ENCODE results near the gene PPP2R3A.
A peak's percentile ranks its signal among the peaks of the same experiment; 100 is the strongest.
"Not testable (repeated sequence)": the region's sequence is repeated elsewhere in the genome, so short reads cannot be mapped to it uniquely, and the experiment has no call there.

Gene PPP2R3A

DNA sequence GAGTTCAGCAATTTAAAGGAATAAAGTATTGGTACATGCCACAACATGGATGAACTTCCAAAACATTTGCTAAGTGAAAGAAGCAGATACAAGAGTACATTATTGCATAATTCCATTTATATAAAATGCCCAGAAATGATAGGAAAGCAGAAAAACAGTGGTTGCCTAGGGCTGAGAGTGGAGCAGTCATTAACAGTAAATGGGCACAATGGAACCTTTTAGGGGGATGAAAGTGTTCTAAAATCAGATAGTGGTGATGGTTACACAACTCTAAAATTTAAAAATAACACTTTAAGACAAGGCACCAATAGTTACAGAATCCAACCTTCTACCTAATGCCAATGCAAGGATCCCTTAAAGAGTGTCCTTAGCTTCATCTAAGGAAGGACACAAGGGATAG, 196.0 kb downstream of the PPP2R3A start:
- no peak overlapping the region for H3K4me2 ChIP-seq (ENCODE audit: low read length, poor library complexity, severe bottlenecking)
- no peak overlapping the region for H2BK120ac ChIP-seq (ENCODE audit: low read depth, low read length)
- no peak overlapping the region for H2BK15ac ChIP-seq (ENCODE audit: low read depth, poor library complexity, severe bottlenecking)
- no peak overlapping the region for H3K9ac ChIP-seq (ENCODE audit: low read length)
- no peak overlapping the region for H4K8ac ChIP-seq (ENCODE audit: low read length)
- H3K23ac ChIP-seq (ENCODE audit: low read length in 2 of 2), result no peak overlapping the region
- no peak overlapping the region for H2BK12ac ChIP-seq (ENCODE audit: low read length in 2 of 2)
- DNase-seq, result no peak
- H3K9me3 ChIP-seq (ENCODE audit: control insufficient read depth, low read length), result no peaks in the 10 kb centered on the region
- H3K36me3 ChIP-seq (ENCODE audit: control insufficient read depth in 1 of 2, insufficient read depth in 2 of 2, low read depth in 1 of 2, low read length in 2 of 2), result no peaks in the 10 kb centered on the region
- H3K4ac ChIP-seq (ENCODE audit: low read depth in 1 of 2, low read length in 2 of 2), result no peak overlapping the region
- H2AK5ac ChIP-seq (ENCODE audit: low read length, severe bottlenecking), result no peak overlapping the region
- H3K4me1 ChIP-seq (ENCODE audit: control insufficient read depth, insufficient read depth, low read depth, low read length), result peaks cover 4% of the 10 kb centered on the region
- no peaks in the 10 kb centered on the region for H3K79me1 ChIP-seq (replicated peaks; ENCODE audit: low read length, poor library complexity, severe bottlenecking)
- no peaks in the 10 kb centered on the region for H3K27me3 ChIP-seq (ENCODE audit: control insufficient read depth in 1 of 2, insufficient read depth in 1 of 2, low read length in 2 of 2)
- H3K27ac ChIP-seq (ENCODE audit: low read length, poor library complexity, severe bottlenecking), result no peak overlapping the region
- no peak overlapping the region for H2AFZ ChIP-seq (ENCODE audit: low read depth, low read length)
- H2BK5ac ChIP-seq (ENCODE audit: low read depth, low read length, poor library complexity, severe bottlenecking), result no peak overlapping the region
- no peak overlapping the region for H3K4me3 ChIP-seq (ENCODE audit: insufficient read depth in 1 of 2, low read depth in 1 of 2, low read length in 2 of 2)
- H3K18ac ChIP-seq (ENCODE audit: low read depth in 1 of 2, low read length in 2 of 2), result no peak overlapping the region
- no peak overlapping the region for H4K91ac ChIP-seq (ENCODE audit: low read length)
- H3K14ac ChIP-seq (ENCODE audit: low read length in 2 of 2), result no peak overlapping the region

DNA sequence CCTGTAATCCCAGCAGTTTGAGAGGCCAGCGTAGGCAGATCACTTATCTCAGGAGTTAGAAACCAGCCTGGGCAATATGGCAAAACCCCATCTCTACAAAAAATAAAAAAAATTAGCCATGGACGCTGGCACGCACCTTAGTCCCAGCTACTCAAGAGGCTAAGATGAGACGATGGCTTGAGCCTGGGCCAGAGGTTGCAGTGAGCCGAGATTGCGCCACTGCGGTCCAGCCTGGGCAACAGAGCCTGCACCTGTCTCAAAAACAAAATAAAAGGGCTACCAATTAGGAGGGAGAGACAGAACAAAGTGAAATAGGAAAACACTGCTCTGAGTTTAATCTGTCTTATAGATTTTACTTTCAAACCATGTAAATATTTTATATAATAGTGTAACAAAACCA, 196.8 kb downstream of the PPP2R3A start:
- Histone ChIP-seq H4K8ac (ENCODE audit: low read length) (no peak overlapping the region), H3K9me3 (ENCODE audit: control insufficient read depth, low read length) (no peaks in the 10 kb centered on the region), H3K4me3 (ENCODE audit: insufficient read depth in 1 of 2, low read depth in 1 of 2, low read length in 2 of 2) (no peak overlapping the region), H3K18ac (ENCODE audit: low read depth in 1 of 2, low read length in 2 of 2) (no peak overlapping the region), H2AK5ac (ENCODE audit: low read length, severe bottlenecking) (no peak overlapping the region), H4K91ac (ENCODE audit: low read length) (no peak overlapping the region), H3K36me3 (ENCODE audit: control insufficient read depth in 1 of 2, insufficient read depth in 2 of 2, low read depth in 1 of 2, low read length in 2 of 2) (no peaks in the 10 kb centered on the region), H3K79me1 (replicated peaks; ENCODE audit: low read length, poor library complexity, severe bottlenecking) (no peaks in the 10 kb centered on the region), H2BK120ac (ENCODE audit: low read depth, low read length) (no peak overlapping the region), H3K9ac (ENCODE audit: low read length) (no peak overlapping the region), H3K4me2 (ENCODE audit: low read length, poor library complexity, severe bottlenecking) (no peak overlapping the region), H2BK15ac (ENCODE audit: low read depth, poor library complexity, severe bottlenecking) (no peak overlapping the region), H3K4me1 (ENCODE audit: control insufficient read depth, insufficient read depth, low read depth, low read length) (peaks cover 2% of the 10 kb centered on the region), H3K4ac (ENCODE audit: low read depth in 1 of 2, low read length in 2 of 2) (no peak overlapping the region), H2BK12ac (ENCODE audit: low read length in 2 of 2) (no peak overlapping the region), H3K27ac (ENCODE audit: low read length, poor library complexity, severe bottlenecking) (no peak overlapping the region), H2AFZ (ENCODE audit: low read depth, low read length) (no peak overlapping the region), H3K27me3 (ENCODE audit: control insufficient read depth in 1 of 2, insufficient read depth in 1 of 2, low read length in 2 of 2) (no peaks in the 10 kb centered on the region), H3K14ac (ENCODE audit: low read length in 2 of 2) (no peak overlapping the region), H2BK5ac (ENCODE audit: low read depth, low read length, poor library complexity, severe bottlenecking) (no peak overlapping the region), H3K23ac (ENCODE audit: low read length in 2 of 2) (no peak overlapping the region)
- no peak for DNase-seq
- WGBS, result 99% methylated on average over 6 of the region's 7 CpGs

DNA sequence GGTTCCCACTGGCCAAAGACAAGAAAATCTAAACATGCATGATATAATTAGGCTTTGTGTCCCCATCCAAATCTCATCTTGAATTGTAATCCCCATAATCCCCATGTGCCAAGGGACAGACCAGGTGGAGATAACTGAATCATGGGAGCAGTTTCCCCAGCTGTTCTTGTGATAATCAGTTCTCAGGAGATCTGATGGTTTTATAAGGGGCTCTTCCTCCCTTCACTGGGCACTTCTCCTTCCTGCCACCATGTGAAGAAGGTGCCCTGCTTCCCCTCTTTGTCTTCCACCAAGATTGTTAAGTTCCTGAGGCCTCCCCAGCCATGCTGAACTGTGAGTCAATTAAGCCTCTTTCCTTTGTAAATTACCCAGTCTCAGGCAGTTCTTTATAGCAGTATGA, 198.1 kb downstream of the PPP2R3A start:
- H2BK5ac ChIP-seq (ENCODE audit: low read depth, low read length, poor library complexity, severe bottlenecking); H2AK5ac ChIP-seq (ENCODE audit: low read length, severe bottlenecking): not testable (repeated sequence)

DNA sequence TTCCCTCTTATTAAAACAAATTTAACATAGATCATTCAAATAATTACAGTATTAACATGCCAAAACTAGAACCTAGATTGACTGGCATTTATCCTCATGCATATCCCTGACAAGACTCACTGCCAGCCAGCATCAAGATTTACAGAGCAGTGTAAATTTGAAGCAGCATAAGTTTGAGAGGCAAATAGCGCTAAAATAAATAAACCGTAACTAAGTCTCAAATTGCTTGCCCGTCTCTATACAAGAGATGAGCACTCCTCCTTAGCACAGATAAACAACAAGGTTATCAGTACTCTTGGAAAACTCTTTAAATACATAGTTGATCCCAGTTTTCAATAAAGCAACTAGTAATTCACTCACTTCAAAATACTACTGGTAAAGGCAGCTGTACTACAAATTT, 201.0 kb downstream of the PPP2R3A start:
- H3K36me3 ChIP-seq (ENCODE audit: control insufficient read depth in 1 of 2, insufficient read depth in 2 of 2, low read depth in 1 of 2, low read length in 2 of 2), result no peaks in the 10 kb centered on the region
- 75% methylated on average over 3 of the region's 3 CpGs for WGBS
- H3K79me1 ChIP-seq (replicated peaks; ENCODE audit: low read length, poor library complexity, severe bottlenecking), result no peaks in the 10 kb centered on the region
- no peak overlapping the region for H2BK12ac ChIP-seq (ENCODE audit: low read length in 2 of 2)
- H3K23ac ChIP-seq (ENCODE audit: low read length in 2 of 2), result no peak overlapping the region
- H3K27ac ChIP-seq (ENCODE audit: low read length, poor library complexity, severe bottlenecking), result no peak overlapping the region
- H3K14ac ChIP-seq (ENCODE audit: low read length in 2 of 2), result no peak overlapping the region
- H3K4me2 ChIP-seq (ENCODE audit: low read length, poor library complexity, severe bottlenecking), result no peak overlapping the region
- no peaks in the 10 kb centered on the region for H3K9me3 ChIP-seq (ENCODE audit: control insufficient read depth, low read length)
- peak; percentile 32 for DNase-seq
- no peak overlapping the region for H3K18ac ChIP-seq (ENCODE audit: low read depth in 1 of 2, low read length in 2 of 2)
- no peak overlapping the region for H3K9ac ChIP-seq (ENCODE audit: low read length)
- H2AK5ac ChIP-seq (ENCODE audit: low read length, severe bottlenecking), result no peak overlapping the region
- no peak overlapping the region for H3K4ac ChIP-seq (ENCODE audit: low read depth in 1 of 2, low read length in 2 of 2)
- peaks cover 4% of the 10 kb centered on the region for H3K4me1 ChIP-seq (ENCODE audit: control insufficient read depth, insufficient read depth, low read depth, low read length)
- no peak overlapping the region for H2BK5ac ChIP-seq (ENCODE audit: low read depth, low read length, poor library complexity, severe bottlenecking)
- H3K4me3 ChIP-seq (ENCODE audit: insufficient read depth in 1 of 2, low read depth in 1 of 2, low read length in 2 of 2), result no peak overlapping the region
- H3K27me3 ChIP-seq (ENCODE audit: control insufficient read depth in 1 of 2, insufficient read depth in 1 of 2, low read length in 2 of 2), result no peaks in the 10 kb centered on the region
- H2BK15ac ChIP-seq (ENCODE audit: low read depth, poor library complexity, severe bottlenecking), result no peak overlapping the region
- H4K8ac ChIP-seq (ENCODE audit: low read length), result no peak overlapping the region
- no peak overlapping the region for H2AFZ ChIP-seq (ENCODE audit: low read depth, low read length)
- no peak overlapping the region for H4K91ac ChIP-seq (ENCODE audit: low read length)
- H2BK120ac ChIP-seq (ENCODE audit: low read depth, low read length), result no peak overlapping the region

More for the DNA sequence above, 198.1 kb downstream of the PPP2R3A start:
- H4K8ac ChIP-seq (ENCODE audit: low read length); H2AFZ ChIP-seq (ENCODE audit: low read depth, low read length); H3K4me3 ChIP-seq (ENCODE audit: insufficient read depth in 1 of 2, low read depth in 1 of 2, low read length in 2 of 2); H2BK12ac ChIP-seq (ENCODE audit: low read length in 2 of 2); H3K27ac ChIP-seq (ENCODE audit: low read length, poor library complexity, severe bottlenecking); H3K79me1 ChIP-seq (replicated peaks; ENCODE audit: low read length, poor library complexity, severe bottlenecking); H3K27me3 ChIP-seq (ENCODE audit: control insufficient read depth in 1 of 2, insufficient read depth in 1 of 2, low read length in 2 of 2); H3K18ac ChIP-seq (ENCODE audit: low read depth in 1 of 2, low read length in 2 of 2); H3K36me3 ChIP-seq (ENCODE audit: control insufficient read depth in 1 of 2, insufficient read depth in 2 of 2, low read depth in 1 of 2, low read length in 2 of 2); H3K9me3 ChIP-seq (ENCODE audit: control insufficient read depth, low read length); H2BK120ac ChIP-seq (ENCODE audit: low read depth, low read length); H3K23ac ChIP-seq (ENCODE audit: low read length in 2 of 2); H2BK15ac ChIP-seq (ENCODE audit: low read depth, poor library complexity, severe bottlenecking); H3K9ac ChIP-seq (ENCODE audit: low read length); H3K14ac ChIP-seq (ENCODE audit: low read length in 2 of 2); H3K4ac ChIP-seq (ENCODE audit: low read depth in 1 of 2, low read length in 2 of 2); DNase-seq; H4K91ac ChIP-seq (ENCODE audit: low read length); H3K4me2 ChIP-seq (ENCODE audit: low read length, poor library complexity, severe bottlenecking); H3K4me1 ChIP-seq (ENCODE audit: control insufficient read depth, insufficient read depth, low read depth, low read length): not testable (repeated sequence)

All from mesenchymal stem cell (in vitro differentiated cells and primary cell).